Measurements from ENCODE around the gene SNX25. TPM values are rescaled to one million over a fixed set of nuclear protein-coding genes. Genes with fewer than 3 reads are reported as not detected.

Gene SNX25
- total and polyA plus RNA-seq, 2 of the 13 experiments (the other 11 are each of a cell fraction or from before 2014, with no cell fraction given) = 23.4 to 23.5 TPM

GRCh38 chr4:185259719-185260118 lies 50.3 kb downstream of the SNX25 start:
- no peak for FAIRE-seq
- CTCF ChIA-PET (ENCODE audit: low intra/inter-chr PET ratio, low total read pairs) = no interaction called here

More at GRCh38 chr4:185259719-185260118, 50.3 kb downstream of the SNX25 start:
- intact Hi-C loops (cut with micrococcal nuclease; ENCODE audit: unreplicated experiment) = no loop called here
- no peaks in the 10 kb centered on the region for H4K20me1 ChIP-seq (ENCODE audit: insufficient read depth, low read length)
- in situ Hi-C loops (cut with HindIII; ENCODE audit: extremely low pct_ligation_motif_present, low pct_unique_long_range_greater_than_20kb) = no loop called here
- no peaks in the 10 kb centered on the region for H3K27me3 ChIP-seq (ENCODE audit: control insufficient read depth in 1 of 2, insufficient read depth in 2 of 2, low read length in 2 of 2)
- no peak overlapping the region for H3K4me3 ChIP-seq (replicated peaks in 1 of 3; ENCODE audit: insufficient read depth in 1 of 3, low read depth in 2 of 3, low read length in 3 of 3)
- no peak overlapping the region for H3K4me2 ChIP-seq (ENCODE audit: low read depth, low read length)
- H3K27ac ChIP-seq (ENCODE audit: extremely low read length, insufficient read depth, low read length) = no peak overlapping the region
- no peak for TF ChIP-seq NR1H2 (CRISPR knock-in tag; IDR thresholded peaks at IDR 0.05; ENCODE audit: borderline replicate concordance, low read depth)
- TF ChIP-seq ZBTB38 (CRISPR knock-in tag; IDR thresholded peaks at IDR 0.05) = no peak
- TF ChIP-seq ZMYM4 (CRISPR knock-in tag; IDR thresholded peaks at IDR 0.05) = no peak
- no peak for TF ChIP-seq PLSCR1 (CRISPR knock-in tag; IDR thresholded peaks at IDR 0.05; ENCODE audit: borderline replicate concordance)
- TF ChIP-seq ZNF605 (CRISPR knock-in tag; IDR thresholded peaks at IDR 0.05) = no peak
- TF ChIP-seq RNF219 (CRISPR knock-in tag; IDR thresholded peaks at IDR 0.05) = no peak
- no peak for TF ChIP-seq ZNF75D (CRISPR knock-in tag; IDR thresholded peaks at IDR 0.05; ENCODE audit: borderline replicate concordance)
- TF ChIP-seq KIAA2018 (CRISPR knock-in tag; IDR thresholded peaks at IDR 0.05; ENCODE audit: borderline replicate concordance) = no peak
- TF ChIP-seq MED13 (CRISPR knock-in tag; IDR thresholded peaks at IDR 0.05) = no peak
- no peaks in the 10 kb centered on the region for H3K9me3 ChIP-seq (ENCODE audit: low read length)
- no TSS peak for BruUV-seq (replicated peaks)
- peaks cover 4 to 34% of the 10 kb centered on the region in 2 experiments for H3K36me3 ChIP-seq (replicated peaks in 1 of 2; ENCODE audit: control insufficient read depth in 1 of 2, insufficient read depth in 2 of 2, low read length in 2 of 2)
- POLR2A ChIA-PET = no interaction called here
- H2AFZ ChIP-seq (ENCODE audit: low read length) = no peak overlapping the region
- H3K79me2 ChIP-seq (ENCODE audit: insufficient read depth, low read length) = no peaks in the 10 kb centered on the region
- WGBS (ENCODE audit: low lambda C conversion rate) = 96% methylated on average over 8 of the region's 8 CpGs
- no peak overlapping the region for H3K9ac ChIP-seq (ENCODE audit: insufficient read depth, low read depth, low read length)
- H3K4me1 ChIP-seq (ENCODE audit: insufficient read depth, low read length) = peaks cover 1% of the 10 kb centered on the region
- ATAC-seq (no peak), DNase-seq (ENCODE audit: low spot score) (no peak)
